Activated CD8-positive, alpha-beta memory T cell treated with anti-CD3 and anti-CD28 coated beads for 36 hours (primary cell): Measurements from ENCODE around the gene MRLN. TPM values are rescaled to one million over a fixed set of nuclear protein-coding genes. Genes with fewer than 3 reads are reported as not detected.
"Not testable (repeated sequence)": the region's sequence is repeated elsewhere in the genome, so short reads cannot be mapped to it uniquely, and the experiment has no call there.

Source experiments
- CTCF ChIA-PET: fragments of 350-600 bp; sonication (Branson Sonifier 250); formaldehyde crosslinking; loops from one replicate; lab custom pipeline; 2021; ENCODE audit warnings: antibody characterized with exemption; lab: Charles Lee
- POLR2A ChIA-PET: fragments of 350-600 bp; sonication (Branson Sonifier 250); formaldehyde crosslinking; loops from one replicate; lab custom pipeline; 2021; ENCODE audit warnings: antibody characterized with exemption; lab: Charles Lee
- total RNA-seq, 2 experiments: library from RNA; stranded (reverse); gene quantifications; one replicate each; pipeline ENCODE4 v1.2.3, GENCODE V29; 2021

Gene MRLN
- total RNA-seq = not detected

- ChIA-PET POLR2A (no interaction called here), CTCF (no interaction called here)
These were observed at the start of gene MRLN for GRCh38 chr10:59753267-59753666. TSS of gene MRLN (minus strand) at chr10:59753455.

GRCh38 chr10:59801171-59801570, 47.9 kb upstream of the MRLN start:
- ChIA-PET POLR2A (no interaction called here), CTCF (no interaction called here)

GRCh38 chr10:59799421-59799820, 46.2 kb upstream of the MRLN start:
- CTCF ChIA-PET = no interaction called here
- POLR2A ChIA-PET = no interaction called here

- CTCF ChIA-PET = no interaction called here
- POLR2A ChIA-PET = interaction anchor here (0.9 kb wide), 1 partner anchor 12 kb away, joined by 3 read pairs; no protein-coding TSS in a partner anchor
These were observed 40.7 kb upstream of the MRLN start for GRCh38 chr10:59793919-59794318.

GRCh38 chr10:59792812-59793211, 39.6 kb upstream of the MRLN start:
- ChIA-PET POLR2A (no interaction called here), CTCF (no interaction called here)

GRCh38 chr10:59791601-59792000, 38.3 kb upstream of the MRLN start:
- POLR2A ChIA-PET = no interaction called here
- CTCF ChIA-PET = no interaction called here

- CTCF ChIA-PET, POLR2A ChIA-PET: not testable (repeated sequence)
These were observed 36.8 kb upstream of the MRLN start for GRCh38 chr10:59790080-59790479.

- CTCF ChIA-PET, POLR2A ChIA-PET: not testable (repeated sequence)
These were observed 35.7 kb upstream of the MRLN start for GRCh38 chr10:59788914-59789313.

GRCh38 chr10:59787032-59787431, 33.8 kb upstream of the MRLN start:
- POLR2A ChIA-PET, CTCF ChIA-PET: not testable (repeated sequence)

- POLR2A ChIA-PET, CTCF ChIA-PET: not testable (repeated sequence)
These were observed 32.2 kb upstream of the MRLN start for GRCh38 chr10:59785476-59785875.

GRCh38 chr10:59781511-59781910, 28.3 kb upstream of the MRLN start:
- CTCF ChIA-PET = interaction anchor here (0.6 kb wide), 1 partner anchor 152 kb away, joined by 3 read pairs; no protein-coding TSS in a partner anchor

GRCh38 chr10:59779756-59780533, 26.7 kb upstream of the MRLN start:
- POLR2A ChIA-PET = no interaction called here
- CTCF ChIA-PET = no interaction called here

More at GRCh38 chr10:59781511-59781910, 28.3 kb upstream of the MRLN start:
- POLR2A ChIA-PET = no interaction called here

GRCh38 chr10:59774451-59774850, 21.2 kb upstream of the MRLN start:
- ChIA-PET POLR2A (no interaction called here), CTCF (interaction anchor here (0.6 kb wide), 1 partner anchor 993 kb away, joined by 3 read pairs; no protein-coding TSS in a partner anchor)

GRCh38 chr10:59773088-59773487, 19.8 kb upstream of the MRLN start:
- ChIA-PET POLR2A (no interaction called here), CTCF (no interaction called here)

- ChIA-PET POLR2A (no interaction called here), CTCF (no interaction called here)
These were observed 18.0 kb upstream of the MRLN start for GRCh38 chr10:59771162-59771807.

GRCh38 chr10:59770689-59771088, 17.4 kb upstream of the MRLN start:
- ChIA-PET POLR2A (no interaction called here), CTCF (no interaction called here)

GRCh38 chr10:59762505-59762904, 9.2 kb upstream of the MRLN start:
- ChIA-PET POLR2A (no interaction called here), CTCF (no interaction called here)

- POLR2A ChIA-PET = no interaction called here
- CTCF ChIA-PET = no interaction called here
These were observed 4.7 kb upstream of the MRLN start for GRCh38 chr10:59757966-59758365.

GRCh38 chr10:59754951-59755350, 1.7 kb upstream of the MRLN start:
- POLR2A ChIA-PET = no interaction called here
- CTCF ChIA-PET = no interaction called here

- POLR2A ChIA-PET = no interaction called here
- CTCF ChIA-PET = no interaction called here
These were observed 846 bp downstream of the MRLN start for GRCh38 chr10:59752278-59752940.
